ENCODE measurements around the gene VSTM1.

The VSTM1 gene

DNA sequence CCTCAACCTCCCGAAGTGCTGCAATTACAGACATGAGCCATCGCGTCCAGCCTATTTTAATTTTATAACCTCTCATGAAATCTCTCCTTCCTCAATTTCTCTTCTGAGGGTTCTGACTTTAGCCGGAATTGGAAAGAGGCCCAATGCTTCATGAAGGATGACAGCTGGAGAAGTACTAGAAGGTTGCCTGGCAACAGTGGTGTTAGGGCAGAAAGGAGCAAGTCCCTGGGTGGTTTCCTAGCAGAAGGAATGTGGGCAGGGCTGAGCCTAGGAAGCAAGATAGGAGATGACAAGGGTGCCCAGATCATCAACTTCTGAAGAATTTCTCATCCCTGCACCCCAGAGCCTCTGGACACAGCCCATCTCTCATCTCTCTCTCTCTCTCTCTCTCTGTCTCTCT is 46.4 kb downstream of the VSTM1 start:
- in situ Hi-C loops (cut with MboI; ENCODE audit: low sequenced_read_pairs, unreplicated experiment) = no loop called here
- TF ChIP-seq, protein P1, sequence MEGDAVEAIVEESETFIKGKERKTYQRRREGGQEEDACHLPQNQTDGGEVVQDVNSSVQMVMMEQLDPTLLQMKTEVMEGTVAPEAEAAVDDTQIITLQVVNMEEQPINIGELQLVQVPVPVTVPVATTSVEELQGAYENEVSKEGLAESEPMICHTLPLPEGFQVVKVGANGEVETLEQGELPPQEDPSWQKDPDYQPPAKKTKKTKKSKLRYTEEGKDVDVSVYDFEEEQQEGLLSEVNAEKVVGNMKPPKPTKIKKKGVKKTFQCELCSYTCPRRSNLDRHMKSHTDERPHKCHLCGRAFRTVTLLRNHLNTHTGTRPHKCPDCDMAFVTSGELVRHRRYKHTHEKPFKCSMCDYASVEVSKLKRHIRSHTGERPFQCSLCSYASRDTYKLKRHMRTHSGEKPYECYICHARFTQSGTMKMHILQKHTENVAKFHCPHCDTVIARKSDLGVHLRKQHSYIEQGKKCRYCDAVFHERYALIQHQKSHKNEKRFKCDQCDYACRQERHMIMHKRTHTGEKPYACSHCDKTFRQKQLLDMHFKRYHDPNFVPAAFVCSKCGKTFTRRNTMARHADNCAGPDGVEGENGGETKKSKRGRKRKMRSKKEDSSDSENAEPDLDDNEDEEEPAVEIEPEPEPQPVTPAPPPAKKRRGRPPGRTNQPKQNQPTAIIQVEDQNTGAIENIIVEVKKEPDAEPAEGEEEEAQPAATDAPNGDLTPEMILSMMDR (IDR thresholded peaks at IDR 0.05; ENCODE audit: borderline replicate concordance, control extremely low read depth, extremely low read depth, insufficient read depth, missing control alignments) = no peak
- no peak for DNase-seq (ENCODE audit: low spot score)

DNA sequence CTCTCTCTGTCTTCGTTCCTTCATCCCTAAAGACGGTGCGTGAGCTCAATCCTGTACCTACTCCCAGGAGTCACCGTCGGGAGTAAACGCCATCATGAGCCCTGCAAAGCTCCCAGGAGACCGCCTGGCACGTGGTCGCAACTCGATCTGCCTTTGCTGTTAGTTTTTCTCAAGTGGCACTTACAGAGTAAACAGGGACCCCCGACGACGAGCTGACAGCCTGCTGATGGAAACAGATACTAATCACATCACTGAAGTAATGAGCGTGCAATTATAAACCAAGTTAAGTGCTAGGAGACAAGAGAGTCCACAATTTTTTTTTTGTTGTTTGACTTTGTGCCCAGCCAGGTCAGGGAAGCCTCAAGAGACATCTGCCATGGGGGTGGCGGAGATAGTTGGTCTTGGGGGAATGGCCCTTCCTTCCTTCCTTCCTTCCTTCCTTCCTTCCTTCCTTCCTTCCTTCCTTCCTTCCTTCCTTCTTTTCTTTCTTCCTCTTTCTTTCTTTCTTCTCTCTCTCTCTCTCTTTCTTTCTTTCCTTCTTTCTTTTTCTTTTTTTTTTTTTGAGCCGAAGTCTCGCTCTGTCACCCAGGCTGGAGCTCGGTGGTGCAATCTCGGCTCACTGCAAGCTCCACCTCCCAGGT is 48.7 kb downstream of the VSTM1 start:
- in situ Hi-C loops (cut with MboI; ENCODE audit: low sequenced_read_pairs, unreplicated experiment) = no loop called here
- no peak for DNase-seq (ENCODE audit: low spot score)
- TF ChIP-seq, protein P1 (IDR thresholded peaks at IDR 0.05; ENCODE audit: borderline replicate concordance, control extremely low read depth, extremely low read depth, insufficient read depth, missing control alignments) = no peak

DNA sequence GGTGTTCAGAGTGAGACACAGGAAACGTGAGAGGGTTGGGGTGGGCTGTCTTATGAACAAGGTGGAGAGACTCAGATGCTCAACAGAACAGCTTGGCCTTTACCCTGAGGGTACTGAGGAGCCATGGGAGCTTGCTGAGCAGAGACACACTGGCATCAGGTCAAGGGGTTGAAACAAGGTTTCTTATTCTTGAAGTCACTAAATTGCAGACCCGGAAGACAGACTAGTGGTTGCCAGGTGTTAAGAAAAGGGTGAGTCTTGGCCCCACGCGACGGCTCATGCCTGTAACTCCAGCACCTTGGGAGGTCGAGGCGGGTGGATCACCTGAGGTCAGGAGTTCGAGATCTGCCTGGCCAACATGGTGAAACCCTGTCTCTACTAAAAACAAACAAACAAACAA is 49.8 kb downstream of the VSTM1 start:
- TF ChIP-seq, protein P1 (IDR thresholded peaks at IDR 0.05; ENCODE audit: borderline replicate concordance, control extremely low read depth, extremely low read depth, insufficient read depth, missing control alignments) = no peak

DNA sequence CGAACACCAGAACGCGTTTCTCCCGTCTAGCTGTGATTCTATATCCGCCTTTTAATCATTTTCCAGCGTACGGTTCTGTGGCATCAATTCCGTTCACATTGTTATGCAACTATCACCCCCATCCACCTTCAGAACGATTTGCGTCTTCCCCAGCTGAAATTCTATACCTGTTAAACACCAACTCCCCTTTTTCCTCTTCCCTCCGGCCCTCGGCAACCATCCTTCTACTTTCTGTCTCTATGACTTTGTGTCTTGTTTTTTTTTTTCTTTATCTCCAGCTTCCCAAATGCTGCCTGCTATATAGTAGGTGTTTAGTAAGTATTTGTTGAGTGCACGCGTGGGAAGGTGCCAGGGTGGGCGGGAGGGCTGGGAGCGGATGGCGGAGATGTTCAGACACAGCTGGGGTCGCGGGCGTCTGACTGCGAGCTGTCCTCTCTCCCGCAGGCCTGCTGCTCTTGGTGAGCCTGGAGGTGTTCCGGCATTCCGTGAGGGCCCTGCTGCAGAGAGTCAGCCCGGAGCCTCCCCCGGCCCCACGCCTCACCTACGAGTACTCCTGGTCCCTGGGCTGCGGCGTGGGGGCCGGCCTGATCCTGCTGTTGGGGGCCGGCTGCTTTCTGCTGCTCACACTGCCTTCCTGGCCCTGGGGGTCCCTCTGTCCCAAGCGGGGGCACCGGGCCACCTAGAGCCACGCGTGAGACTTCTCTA is 52.0 kb downstream of the VSTM1 start:
- TF ChIP-seq, protein P1 (IDR thresholded peaks at IDR 0.05; ENCODE audit: borderline replicate concordance, control extremely low read depth, extremely low read depth, insufficient read depth, missing control alignments) = no peak
- no peak for DNase-seq (ENCODE audit: low spot score)
- in situ Hi-C loops (cut with MboI; ENCODE audit: low sequenced_read_pairs, unreplicated experiment) = no loop called here

More for the DNA sequence above, 49.8 kb downstream of the VSTM1 start:
- in situ Hi-C loops (cut with MboI; ENCODE audit: low sequenced_read_pairs, unreplicated experiment) = no loop called here
- DNase-seq (ENCODE audit: low spot score) = no peak

DNA sequence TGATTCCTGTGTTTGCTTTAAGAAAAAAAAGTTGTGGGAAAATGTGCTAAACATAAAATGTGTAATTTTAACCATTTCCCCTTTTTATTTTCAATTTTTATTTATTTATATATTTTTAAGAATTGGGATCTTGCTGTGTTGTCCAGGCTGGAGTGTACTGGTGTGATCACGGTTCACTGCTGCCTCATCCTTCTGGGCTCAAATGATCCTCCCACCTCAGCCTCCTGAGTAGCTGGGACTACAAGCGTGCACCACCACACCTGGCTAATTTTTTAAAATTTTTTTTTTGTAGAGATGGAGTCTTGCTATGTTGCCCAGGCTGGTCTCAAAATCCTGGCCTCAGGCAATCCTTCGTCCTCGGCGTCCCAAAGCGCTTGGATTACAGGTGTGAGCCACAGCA is 53.2 kb downstream of the VSTM1 start:
- DNase-seq (ENCODE audit: low spot score) = no peak
- TF ChIP-seq, protein P1 (IDR thresholded peaks at IDR 0.05; ENCODE audit: borderline replicate concordance, control extremely low read depth, extremely low read depth, insufficient read depth, missing control alignments) = no peak
- in situ Hi-C loops (cut with MboI; ENCODE audit: low sequenced_read_pairs, unreplicated experiment) = no loop called here

DNA sequence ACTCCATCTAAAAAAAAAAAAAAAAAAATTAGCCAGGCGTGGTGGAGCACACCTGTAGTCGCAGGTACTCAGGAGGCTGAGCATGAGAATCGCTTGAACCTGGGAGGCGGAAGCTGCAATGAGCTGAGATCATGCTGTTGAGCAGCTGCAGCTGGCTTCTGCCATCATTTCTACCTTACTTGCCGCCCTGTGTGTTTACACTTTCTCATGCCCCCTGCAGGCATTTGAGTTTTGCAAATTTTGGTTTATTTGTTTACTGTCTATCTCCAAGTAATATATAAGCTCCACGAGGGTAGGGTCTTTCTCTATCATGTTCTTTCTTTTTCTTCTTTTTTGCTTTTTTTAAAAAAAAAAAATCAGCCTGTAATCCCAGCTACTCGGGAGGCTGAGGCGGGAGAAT is 54.3 kb downstream of the VSTM1 start:
- in situ Hi-C loops (cut with MboI; ENCODE audit: low sequenced_read_pairs, unreplicated experiment) = no loop called here
- TF ChIP-seq, protein P1 (IDR thresholded peaks at IDR 0.05; ENCODE audit: borderline replicate concordance, control extremely low read depth, extremely low read depth, insufficient read depth, missing control alignments) = no peak
- DNase-seq (ENCODE audit: low spot score) = no peak
